GM21786 (cell line): ENCODE data around the gene XIRP1.

ENCODE experiments used
- ATAC-seq: cut with Tn5 transposase; IDR thresholded peaks from one replicate; pipeline ENCODE4 v1.9.1; 2021; ENCODE audit not compliant: unreplicated experiment

Gene XIRP1

GRCh38 chr3:39144748-39145380 lies 47.5 kb downstream of the XIRP1 start:
- ATAC-seq, result no peak

GRCh38 chr3:39144095-39144747 lies 48.2 kb downstream of the XIRP1 start:
- ATAC-seq, result no peak

- no peak for ATAC-seq
Measured at GRCh38 chr3:39143051-39143885, 49.1 kb downstream of the XIRP1 start.

- no peak for ATAC-seq
Measured at GRCh38 chr3:39142067-39142466, 50.3 kb downstream of the XIRP1 start.

- ATAC-seq, result no peak
Measured at GRCh38 chr3:39141171-39141995, 51.0 kb downstream of the XIRP1 start.

- ATAC-seq, result no peak
Measured at GRCh38 chr3:39140341-39140971, 51.9 kb downstream of the XIRP1 start.

GRCh38 chr3:39139442-39139841 lies 53.0 kb downstream of the XIRP1 start:
- ATAC-seq, result no peak

- no peak for ATAC-seq
Measured at GRCh38 chr3:39138804-39139415, 53.5 kb downstream of the XIRP1 start.

- no peak for ATAC-seq
Measured at GRCh38 chr3:39137991-39138803, 54.2 kb downstream of the XIRP1 start.

GRCh38 chr3:39137435-39137936 lies 54.9 kb downstream of the XIRP1 start:
- no peak for ATAC-seq

GRCh38 chr3:39136533-39137434 lies 55.6 kb downstream of the XIRP1 start:
- no peak for ATAC-seq

- ATAC-seq, result no peak
Measured at GRCh38 chr3:39135170-39135805, 57.1 kb downstream of the XIRP1 start.

- no peak for ATAC-seq
Measured at GRCh38 chr3:39134305-39134704, 58.1 kb downstream of the XIRP1 start.

- no peak for ATAC-seq
Measured at GRCh38 chr3:39133822-39134221, 58.6 kb downstream of the XIRP1 start.
